Measurements from ENCODE around the gene CELSR3. TPM values are rescaled to one million over a fixed set of nuclear protein-coding genes. Genes with fewer than 3 reads are reported as not detected.

CELSR3 gene
- total and polyA plus RNA-seq, 4 donors = 0.16 to 0.37 (median 0.26) TPM

DNA sequence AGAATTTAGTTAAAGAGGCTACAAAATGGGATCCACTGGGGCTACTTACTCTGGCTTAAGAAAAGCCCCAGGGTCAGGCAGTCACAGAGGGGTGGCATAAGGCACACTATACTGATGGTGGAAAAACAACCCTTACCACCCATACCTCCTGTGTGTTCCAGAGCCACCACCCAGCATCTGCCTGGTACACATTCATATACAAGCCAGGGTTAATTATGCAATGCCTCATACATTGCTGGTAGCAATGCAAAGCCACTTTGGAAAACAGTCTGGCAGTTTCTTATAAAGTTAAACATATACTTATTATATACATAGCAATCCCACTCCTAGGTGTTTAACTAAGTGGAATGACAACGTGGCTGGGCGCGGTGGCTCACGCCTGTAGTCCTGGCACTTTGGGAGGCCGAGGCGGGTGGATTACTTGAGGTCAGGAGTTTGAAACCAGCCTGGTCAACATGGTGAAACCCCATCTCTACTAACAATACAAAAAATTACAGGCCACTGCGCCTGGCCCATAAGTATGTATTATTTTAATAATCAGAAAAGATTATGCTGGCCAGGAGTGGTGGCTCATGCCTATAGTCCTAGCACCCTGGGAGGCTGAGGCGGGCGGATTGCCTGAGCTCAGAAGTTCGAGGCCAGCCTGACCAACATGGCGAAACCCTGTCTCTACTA, 38.2 kb upstream of the CELSR3 start:
- no peak overlapping the region for H3K9ac ChIP-seq (ENCODE audit: low read depth in 1 of 2, low read length in 2 of 2)
- H3K36me3 ChIP-seq (ENCODE audit: control insufficient read depth in 4 of 4, insufficient read depth in 3 of 4, low read depth in 1 of 4, low read length in 3 of 4) = peaks cover 4 to 11% (median 6%) of the 10 kb centered on the region in 4 donors

DNA sequence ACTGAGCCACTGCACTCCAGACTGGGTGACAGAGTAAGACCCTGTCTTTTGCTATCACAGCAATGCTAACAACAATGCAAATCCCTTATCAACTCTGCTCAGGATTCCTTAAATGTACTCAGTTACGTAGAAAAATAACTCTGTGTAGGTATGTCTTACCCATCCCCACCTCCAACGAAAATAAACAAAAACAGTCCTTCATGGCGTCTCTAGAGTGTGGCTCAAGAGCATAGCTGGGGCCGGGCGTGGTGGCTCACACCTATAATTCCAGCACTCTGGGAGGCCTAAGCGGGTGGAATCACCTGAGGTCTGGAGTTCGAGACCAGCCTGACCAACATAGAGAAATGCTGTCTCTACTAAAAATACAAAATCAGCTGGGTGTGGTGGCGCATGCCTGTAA, 36.2 kb upstream of the CELSR3 start:
- DNase-seq (ENCODE audit: low spot score) = no peak
- TF ChIP-seq NR2F2 (IDR thresholded peaks at IDR 0.05) (no peak), FOXA2 (IDR thresholded peaks at IDR 0.05) (no peak), EGR1 (IDR thresholded peaks at IDR 0.05; ENCODE audit: low read depth in 2 of 2) (no peak), SP1 (IDR thresholded peaks at IDR 0.05) (no peak), FOXA1 (IDR thresholded peaks at IDR 0.05) (no peak), JUND (IDR thresholded peaks at IDR 0.05) (no peak), RXRA (IDR thresholded peaks at IDR 0.05) (no peak), HNF4G (IDR thresholded peaks at IDR 0.05) (no peak), TAF1 (conservative IDR thresholded peaks at IDR 0.05) (no peak), GABPA (IDR thresholded peaks at IDR 0.05 in 1 of 2, conservative IDR thresholded peaks at IDR 0.05 in 1 of 2) (no peak), HNF4A (conservative IDR thresholded peaks at IDR 0.05) (no peak)
- TF ChIP-seq, protein P1, sequence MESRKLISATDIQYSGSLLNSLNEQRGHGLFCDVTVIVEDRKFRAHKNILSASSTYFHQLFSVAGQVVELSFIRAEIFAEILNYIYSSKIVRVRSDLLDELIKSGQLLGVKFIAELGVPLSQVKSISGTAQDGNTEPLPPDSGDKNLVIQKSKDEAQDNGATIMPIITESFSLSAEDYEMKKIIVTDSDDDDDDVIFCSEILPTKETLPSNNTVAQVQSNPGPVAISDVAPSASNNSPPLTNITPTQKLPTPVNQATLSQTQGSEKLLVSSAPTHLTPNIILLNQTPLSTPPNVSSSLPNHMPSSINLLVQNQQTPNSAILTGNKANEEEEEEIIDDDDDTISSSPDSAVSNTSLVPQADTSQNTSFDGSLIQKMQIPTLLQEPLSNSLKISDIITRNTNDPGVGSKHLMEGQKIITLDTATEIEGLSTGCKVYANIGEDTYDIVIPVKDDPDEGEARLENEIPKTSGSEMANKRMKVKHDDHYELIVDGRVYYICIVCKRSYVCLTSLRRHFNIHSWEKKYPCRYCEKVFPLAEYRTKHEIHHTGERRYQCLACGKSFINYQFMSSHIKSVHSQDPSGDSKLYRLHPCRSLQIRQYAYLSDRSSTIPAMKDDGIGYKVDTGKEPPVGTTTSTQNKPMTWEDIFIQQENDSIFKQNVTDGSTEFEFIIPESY (IDR thresholded peaks at IDR 0.05) = no peak
- TF ChIP-seq, protein P2, sequence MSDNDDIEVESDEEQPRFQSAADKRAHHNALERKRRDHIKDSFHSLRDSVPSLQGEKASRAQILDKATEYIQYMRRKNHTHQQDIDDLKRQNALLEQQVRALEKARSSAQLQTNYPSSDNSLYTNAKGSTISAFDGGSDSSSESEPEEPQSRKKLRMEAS (IDR thresholded peaks at IDR 0.05) = no peak
- TF ChIP-seq, protein P3, sequence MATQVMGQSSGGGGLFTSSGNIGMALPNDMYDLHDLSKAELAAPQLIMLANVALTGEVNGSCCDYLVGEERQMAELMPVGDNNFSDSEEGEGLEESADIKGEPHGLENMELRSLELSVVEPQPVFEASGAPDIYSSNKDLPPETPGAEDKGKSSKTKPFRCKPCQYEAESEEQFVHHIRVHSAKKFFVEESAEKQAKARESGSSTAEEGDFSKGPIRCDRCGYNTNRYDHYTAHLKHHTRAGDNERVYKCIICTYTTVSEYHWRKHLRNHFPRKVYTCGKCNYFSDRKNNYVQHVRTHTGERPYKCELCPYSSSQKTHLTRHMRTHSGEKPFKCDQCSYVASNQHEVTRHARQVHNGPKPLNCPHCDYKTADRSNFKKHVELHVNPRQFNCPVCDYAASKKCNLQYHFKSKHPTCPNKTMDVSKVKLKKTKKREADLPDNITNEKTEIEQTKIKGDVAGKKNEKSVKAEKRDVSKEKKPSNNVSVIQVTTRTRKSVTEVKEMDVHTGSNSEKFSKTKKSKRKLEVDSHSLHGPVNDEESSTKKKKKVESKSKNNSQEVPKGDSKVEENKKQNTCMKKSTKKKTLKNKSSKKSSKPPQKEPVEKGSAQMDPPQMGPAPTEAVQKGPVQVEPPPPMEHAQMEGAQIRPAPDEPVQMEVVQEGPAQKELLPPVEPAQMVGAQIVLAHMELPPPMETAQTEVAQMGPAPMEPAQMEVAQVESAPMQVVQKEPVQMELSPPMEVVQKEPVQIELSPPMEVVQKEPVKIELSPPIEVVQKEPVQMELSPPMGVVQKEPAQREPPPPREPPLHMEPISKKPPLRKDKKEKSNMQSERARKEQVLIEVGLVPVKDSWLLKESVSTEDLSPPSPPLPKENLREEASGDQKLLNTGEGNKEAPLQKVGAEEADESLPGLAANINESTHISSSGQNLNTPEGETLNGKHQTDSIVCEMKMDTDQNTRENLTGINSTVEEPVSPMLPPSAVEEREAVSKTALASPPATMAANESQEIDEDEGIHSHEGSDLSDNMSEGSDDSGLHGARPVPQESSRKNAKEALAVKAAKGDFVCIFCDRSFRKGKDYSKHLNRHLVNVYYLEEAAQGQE (IDR thresholded peaks at IDR 0.05) = no peak

More for the DNA sequence above, 38.2 kb upstream of the CELSR3 start:
- H3K4me3 ChIP-seq (ENCODE audit: low read depth in 1 of 3, low read length in 3 of 3) = no peak overlapping the region
- H3K9me3 ChIP-seq (ENCODE audit: control insufficient read depth in 4 of 4, low read length in 3 of 4) = no peaks in the 10 kb centered on the region
- peaks cover 0 to 5% (median 4%) of the 10 kb centered on the region in 4 donors for H3K4me1 ChIP-seq (ENCODE audit: control insufficient read depth in 4 of 4, insufficient read depth in 4 of 4, low read length in 3 of 4)
- no peak overlapping the region for H3K27ac ChIP-seq (ENCODE audit: low read depth in 1 of 2, low read length in 2 of 2)
- DNase-seq (ENCODE audit: low spot score) = no peak
- WGBS = 89% methylated on average over 11 of the region's 11 CpGs
- TF ChIP-seq, protein P3 (IDR thresholded peaks at IDR 0.05) = no peak
- no peak for TF ChIP-seq JUND (IDR thresholded peaks at IDR 0.05)
- TF ChIP-seq, protein P4, sequence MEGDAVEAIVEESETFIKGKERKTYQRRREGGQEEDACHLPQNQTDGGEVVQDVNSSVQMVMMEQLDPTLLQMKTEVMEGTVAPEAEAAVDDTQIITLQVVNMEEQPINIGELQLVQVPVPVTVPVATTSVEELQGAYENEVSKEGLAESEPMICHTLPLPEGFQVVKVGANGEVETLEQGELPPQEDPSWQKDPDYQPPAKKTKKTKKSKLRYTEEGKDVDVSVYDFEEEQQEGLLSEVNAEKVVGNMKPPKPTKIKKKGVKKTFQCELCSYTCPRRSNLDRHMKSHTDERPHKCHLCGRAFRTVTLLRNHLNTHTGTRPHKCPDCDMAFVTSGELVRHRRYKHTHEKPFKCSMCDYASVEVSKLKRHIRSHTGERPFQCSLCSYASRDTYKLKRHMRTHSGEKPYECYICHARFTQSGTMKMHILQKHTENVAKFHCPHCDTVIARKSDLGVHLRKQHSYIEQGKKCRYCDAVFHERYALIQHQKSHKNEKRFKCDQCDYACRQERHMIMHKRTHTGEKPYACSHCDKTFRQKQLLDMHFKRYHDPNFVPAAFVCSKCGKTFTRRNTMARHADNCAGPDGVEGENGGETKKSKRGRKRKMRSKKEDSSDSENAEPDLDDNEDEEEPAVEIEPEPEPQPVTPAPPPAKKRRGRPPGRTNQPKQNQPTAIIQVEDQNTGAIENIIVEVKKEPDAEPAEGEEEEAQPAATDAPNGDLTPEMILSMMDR (IDR thresholded peaks at IDR 0.05; ENCODE audit: low read depth, low read length, missing input control) = no peak
- TF ChIP-seq, protein P2 (IDR thresholded peaks at IDR 0.05) = no peak
- no peak for TF ChIP-seq RXRA (IDR thresholded peaks at IDR 0.05)
- H3K27me3 ChIP-seq (ENCODE audit: control insufficient read depth in 4 of 4, insufficient read depth in 4 of 4, low read length in 3 of 4) = no peaks in the 10 kb centered on the region

More for the DNA sequence above, 36.2 kb upstream of the CELSR3 start:
- Histone ChIP-seq H3K9ac (ENCODE audit: low read depth in 1 of 2, low read length in 2 of 2) (no peak overlapping the region), H3K9me3 (ENCODE audit: control insufficient read depth in 4 of 4, low read length in 3 of 4) (no peaks in the 10 kb centered on the region), H3K4me1 (ENCODE audit: control insufficient read depth in 4 of 4, insufficient read depth in 4 of 4, low read length in 3 of 4) (peaks cover 0 to 5% (median 4%) of the 10 kb centered on the region in 4 donors), H3K36me3 (ENCODE audit: control insufficient read depth in 4 of 4, insufficient read depth in 3 of 4, low read depth in 1 of 4, low read length in 3 of 4) (peaks cover 8 to 26% (median 16%) of the 10 kb centered on the region in 4 donors), H3K27ac (ENCODE audit: low read depth in 1 of 2, low read length in 2 of 2) (no peak overlapping the region), H3K4me3 (ENCODE audit: low read depth in 1 of 3, low read length in 3 of 3) (no peak overlapping the region), H3K27me3 (ENCODE audit: control insufficient read depth in 4 of 4, insufficient read depth in 4 of 4, low read length in 3 of 4) (no peaks in the 10 kb centered on the region)
- WGBS = 96% methylated on average over 8 of the region's 8 CpGs
